Measurements from ENCODE around the gene KCNK15. TPM values are rescaled to one million over a fixed set of nuclear protein-coding genes. Genes with fewer than 3 reads are reported as not detected.
A peak's percentile ranks its signal among the peaks of the same experiment; 100 is the strongest.

KCNK15 gene
- total RNA-seq, 6 experiments from 2014 or later = 0.07 to 0.43 (median 0.19) TPM; not detected in 2

DNA sequence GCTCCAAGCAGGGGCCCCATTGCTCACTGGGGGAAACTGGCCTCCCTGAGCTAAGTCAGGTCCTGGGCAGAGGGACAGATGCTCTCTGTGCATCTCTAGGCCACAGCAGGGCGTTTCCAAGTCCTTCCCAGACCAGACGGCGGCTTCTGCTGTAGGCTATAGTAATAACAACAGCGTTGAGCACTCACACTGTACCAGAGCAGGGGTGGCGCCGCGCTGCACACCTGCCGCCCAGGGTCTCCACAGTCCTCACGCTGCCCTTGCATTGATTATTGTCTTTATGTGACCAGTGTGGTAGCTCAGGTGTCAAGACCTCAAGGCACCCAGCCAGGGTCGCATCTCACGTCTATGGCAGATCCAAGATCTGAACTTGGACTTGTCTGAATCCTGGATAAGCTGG, 45.4 kb upstream of the KCNK15 start:
- intact Hi-C loops (cut with DNase I) = no loop called here

DNA sequence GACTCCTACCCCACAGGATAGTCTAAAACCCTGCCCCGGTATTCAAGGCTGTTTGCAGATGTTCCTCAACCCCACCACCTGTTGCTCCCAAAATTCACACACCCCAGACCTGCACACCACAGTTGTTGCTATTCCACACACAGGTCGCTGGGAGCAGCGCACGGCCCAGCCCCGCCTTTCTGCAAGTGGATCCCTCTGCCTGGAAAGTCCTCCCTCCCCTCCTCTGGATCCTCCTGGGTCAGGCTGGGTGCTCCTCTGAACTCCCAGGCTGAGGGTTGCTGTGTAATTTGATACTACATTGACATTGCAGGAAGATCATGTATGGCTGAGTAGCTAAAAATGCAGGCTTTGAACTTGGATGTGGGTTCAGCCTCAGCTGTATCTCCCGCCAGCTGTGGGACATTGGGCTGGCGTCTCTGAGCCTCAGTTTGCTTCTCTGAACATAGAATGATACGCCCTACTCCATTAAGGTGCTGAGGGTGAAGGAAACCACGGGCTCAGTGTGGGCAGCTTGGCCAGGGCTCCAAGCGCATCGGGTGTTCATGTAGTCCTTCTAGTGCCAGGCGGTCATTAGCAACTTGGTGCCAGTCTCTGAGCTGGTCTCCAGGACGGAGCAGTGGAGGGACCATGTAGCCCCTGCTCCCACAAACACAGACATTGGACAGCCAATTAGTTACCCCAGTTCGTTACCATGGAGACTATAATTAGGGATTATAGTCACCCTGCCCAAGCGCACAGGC, 44.4 kb upstream of the KCNK15 start:
- peak in 3 of 4 donors; percentile 17 to 34 (median 18) for ATAC-seq

More for the DNA sequence above, 45.4 kb upstream of the KCNK15 start:
- DNase-seq (no peak), ATAC-seq (no peak)
- no peaks in the 10 kb centered on the region for H3K4me1 ChIP-seq
- H3K36me3 ChIP-seq = no peaks in the 10 kb centered on the region
- no peaks in the 10 kb centered on the region for H3K9me3 ChIP-seq
- no peak overlapping the region for H3K4me3 ChIP-seq
- H3K27ac ChIP-seq = no peak overlapping the region
- TF ChIP-seq POLR2A (IDR thresholded peaks at IDR 0.05) = no peak
- TF ChIP-seq, protein P1, sequence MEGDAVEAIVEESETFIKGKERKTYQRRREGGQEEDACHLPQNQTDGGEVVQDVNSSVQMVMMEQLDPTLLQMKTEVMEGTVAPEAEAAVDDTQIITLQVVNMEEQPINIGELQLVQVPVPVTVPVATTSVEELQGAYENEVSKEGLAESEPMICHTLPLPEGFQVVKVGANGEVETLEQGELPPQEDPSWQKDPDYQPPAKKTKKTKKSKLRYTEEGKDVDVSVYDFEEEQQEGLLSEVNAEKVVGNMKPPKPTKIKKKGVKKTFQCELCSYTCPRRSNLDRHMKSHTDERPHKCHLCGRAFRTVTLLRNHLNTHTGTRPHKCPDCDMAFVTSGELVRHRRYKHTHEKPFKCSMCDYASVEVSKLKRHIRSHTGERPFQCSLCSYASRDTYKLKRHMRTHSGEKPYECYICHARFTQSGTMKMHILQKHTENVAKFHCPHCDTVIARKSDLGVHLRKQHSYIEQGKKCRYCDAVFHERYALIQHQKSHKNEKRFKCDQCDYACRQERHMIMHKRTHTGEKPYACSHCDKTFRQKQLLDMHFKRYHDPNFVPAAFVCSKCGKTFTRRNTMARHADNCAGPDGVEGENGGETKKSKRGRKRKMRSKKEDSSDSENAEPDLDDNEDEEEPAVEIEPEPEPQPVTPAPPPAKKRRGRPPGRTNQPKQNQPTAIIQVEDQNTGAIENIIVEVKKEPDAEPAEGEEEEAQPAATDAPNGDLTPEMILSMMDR (IDR thresholded peaks at IDR 0.05) = no peak
- WGBS (ENCODE audit: insufficient coverage, low coverage, low lambda C conversion rate, missing lambda C conversion rate) = no CpG with 5 or more reads among the region's 11 CpGs
- H3K27me3 ChIP-seq = no peaks in the 10 kb centered on the region

DNA sequence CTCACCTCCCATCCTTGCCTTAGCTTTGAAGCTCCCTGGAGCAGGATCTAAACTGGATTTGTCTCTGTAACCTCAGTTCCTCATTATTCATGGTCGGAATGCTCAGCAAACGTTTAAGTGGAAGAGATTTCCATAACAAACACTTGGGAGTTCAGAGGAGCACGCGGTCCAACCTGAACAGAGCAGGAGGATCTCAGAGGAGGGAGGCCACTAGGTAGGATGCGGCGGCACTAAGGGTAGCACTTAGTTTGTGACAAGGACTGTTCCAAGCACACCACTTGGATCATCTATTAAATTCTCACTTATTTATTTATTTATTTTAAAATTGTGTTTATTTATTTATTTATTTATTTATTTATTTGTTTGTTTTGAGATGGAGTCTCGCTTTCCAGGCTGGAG, 43.8 kb upstream of the KCNK15 start:
- intact Hi-C loops (cut with DNase I) = no loop called here
- Histone ChIP-seq H3K4me3 (no peak overlapping the region), H3K9me3 (no peaks in the 10 kb centered on the region), H3K36me3 (no peaks in the 10 kb centered on the region), H3K4me1 (no peaks in the 10 kb centered on the region), H3K27ac (no peak overlapping the region), H3K27me3 (no peaks in the 10 kb centered on the region)
- ATAC-seq (no peak), DNase-seq (no peak)
- 73% methylated on average over 4 of the region's 7 CpGs for WGBS (ENCODE audit: insufficient coverage, low coverage, low lambda C conversion rate, missing lambda C conversion rate)
- TF ChIP-seq POLR2A (IDR thresholded peaks at IDR 0.05) = no peak
- TF ChIP-seq, protein P1 (IDR thresholded peaks at IDR 0.05) = no peak

More for the DNA sequence above, 44.4 kb upstream of the KCNK15 start:
- H3K4me1 ChIP-seq = no peaks in the 10 kb centered on the region
- DNase-seq = no peak
- WGBS (ENCODE audit: insufficient coverage, low coverage, low lambda C conversion rate, missing lambda C conversion rate) = 63% methylated on average over 7 of the region's 15 CpGs
- H3K27me3 ChIP-seq = no peaks in the 10 kb centered on the region
- TF ChIP-seq, protein P1 (IDR thresholded peaks at IDR 0.05) = no peak
- no peak for TF ChIP-seq POLR2A (IDR thresholded peaks at IDR 0.05)
- no peak overlapping the region for H3K4me3 ChIP-seq
- H3K27ac ChIP-seq = no peak overlapping the region
- no peaks in the 10 kb centered on the region for H3K9me3 ChIP-seq
- intact Hi-C loops (cut with DNase I) = no loop called here
- no peaks in the 10 kb centered on the region for H3K36me3 ChIP-seq

DNA sequence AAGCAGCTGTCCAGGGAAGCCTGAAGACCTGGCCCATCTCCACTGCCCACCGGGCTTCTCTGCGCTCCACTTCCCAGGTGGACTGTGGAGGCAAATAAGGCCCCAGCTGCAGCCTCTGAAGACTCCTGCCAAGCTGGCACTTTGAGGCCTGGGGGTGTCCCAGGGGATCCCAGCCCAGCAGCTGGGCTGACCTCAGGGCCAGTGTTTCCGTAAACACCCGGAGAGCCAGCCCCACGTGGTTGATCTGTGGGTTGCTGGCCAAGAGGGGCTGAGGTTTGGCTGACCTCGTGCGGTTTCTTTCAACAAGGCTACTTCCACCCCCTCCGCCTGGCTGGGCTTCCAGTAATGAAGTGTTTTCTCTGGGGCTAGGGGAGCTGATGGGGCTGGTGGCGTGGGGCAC, 42.9 kb upstream of the KCNK15 start:
- Histone ChIP-seq H3K36me3 (no peaks in the 10 kb centered on the region), H3K9me3 (no peaks in the 10 kb centered on the region), H3K4me1 (no peaks in the 10 kb centered on the region), H3K4me3 (no peak overlapping the region), H3K27me3 (no peaks in the 10 kb centered on the region), H3K27ac (no peak overlapping the region)
- intact Hi-C loops (cut with DNase I) = no loop called here
- TF ChIP-seq, protein P1 (IDR thresholded peaks at IDR 0.05) = no peak
- no peak for TF ChIP-seq POLR2A (IDR thresholded peaks at IDR 0.05)
- peak in 2 of 3 donors; percentile 39 to 56 for DNase-seq
- peak; percentile 52 to 71 (median 54) for ATAC-seq
- WGBS (ENCODE audit: insufficient coverage, low coverage, low lambda C conversion rate, missing lambda C conversion rate) = 15% methylated on average over 5 of the region's 9 CpGs
